Measurements from ENCODE around the gene RASL12.

RASL12 gene

DNA sequence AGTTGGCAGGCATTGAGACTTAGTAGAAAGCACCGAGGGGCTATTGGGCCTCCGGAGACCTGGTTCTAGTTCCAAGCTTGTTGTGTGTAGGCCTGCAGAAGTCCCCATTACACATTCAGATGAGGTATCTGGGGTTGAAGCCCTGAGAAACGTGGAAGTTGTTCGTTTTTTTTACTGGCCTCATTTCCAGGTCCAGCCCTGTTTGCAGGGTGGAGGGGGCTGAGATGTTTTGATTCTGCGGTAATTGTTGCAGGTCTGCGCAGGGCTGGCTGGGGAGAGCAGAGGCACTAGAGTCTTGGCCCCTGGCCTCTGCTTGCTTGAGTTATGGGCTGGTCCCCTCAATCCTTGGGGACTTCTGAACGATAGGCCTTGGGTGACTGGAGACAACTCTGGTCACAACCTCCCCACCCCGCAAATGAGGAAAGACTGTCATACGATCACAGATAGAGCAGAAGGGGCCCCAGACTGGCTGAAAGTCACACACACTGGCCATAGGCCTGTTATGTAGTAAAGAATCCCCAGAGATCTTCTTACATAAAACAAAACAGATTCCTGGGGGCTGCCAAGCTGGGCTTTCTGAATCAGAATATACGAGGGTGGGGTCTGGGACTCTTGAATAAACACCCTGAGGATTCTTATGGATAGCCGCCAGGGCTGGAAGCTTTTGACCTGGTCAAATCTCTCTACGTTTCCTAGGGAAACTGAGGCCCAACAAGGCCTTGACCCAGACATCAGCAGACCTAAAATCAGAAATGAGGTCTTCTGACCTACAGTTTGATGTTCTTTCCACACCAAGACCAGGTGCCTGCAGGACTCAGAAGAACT lies 24.4 kb upstream of the RASL12 start:
- DNase-seq (ENCODE audit: low read depth) = no peak
- TF ChIP-seq, protein P1, sequence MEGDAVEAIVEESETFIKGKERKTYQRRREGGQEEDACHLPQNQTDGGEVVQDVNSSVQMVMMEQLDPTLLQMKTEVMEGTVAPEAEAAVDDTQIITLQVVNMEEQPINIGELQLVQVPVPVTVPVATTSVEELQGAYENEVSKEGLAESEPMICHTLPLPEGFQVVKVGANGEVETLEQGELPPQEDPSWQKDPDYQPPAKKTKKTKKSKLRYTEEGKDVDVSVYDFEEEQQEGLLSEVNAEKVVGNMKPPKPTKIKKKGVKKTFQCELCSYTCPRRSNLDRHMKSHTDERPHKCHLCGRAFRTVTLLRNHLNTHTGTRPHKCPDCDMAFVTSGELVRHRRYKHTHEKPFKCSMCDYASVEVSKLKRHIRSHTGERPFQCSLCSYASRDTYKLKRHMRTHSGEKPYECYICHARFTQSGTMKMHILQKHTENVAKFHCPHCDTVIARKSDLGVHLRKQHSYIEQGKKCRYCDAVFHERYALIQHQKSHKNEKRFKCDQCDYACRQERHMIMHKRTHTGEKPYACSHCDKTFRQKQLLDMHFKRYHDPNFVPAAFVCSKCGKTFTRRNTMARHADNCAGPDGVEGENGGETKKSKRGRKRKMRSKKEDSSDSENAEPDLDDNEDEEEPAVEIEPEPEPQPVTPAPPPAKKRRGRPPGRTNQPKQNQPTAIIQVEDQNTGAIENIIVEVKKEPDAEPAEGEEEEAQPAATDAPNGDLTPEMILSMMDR (IDR thresholded peaks at IDR 0.05; ENCODE audit: control insufficient read depth, insufficient read depth, low read depth, low read length, missing control alignments) = no peak
- H3K4me3 ChIP-seq (ENCODE audit: control insufficient read depth, low read depth, low read length) = no peak overlapping the region

DNA sequence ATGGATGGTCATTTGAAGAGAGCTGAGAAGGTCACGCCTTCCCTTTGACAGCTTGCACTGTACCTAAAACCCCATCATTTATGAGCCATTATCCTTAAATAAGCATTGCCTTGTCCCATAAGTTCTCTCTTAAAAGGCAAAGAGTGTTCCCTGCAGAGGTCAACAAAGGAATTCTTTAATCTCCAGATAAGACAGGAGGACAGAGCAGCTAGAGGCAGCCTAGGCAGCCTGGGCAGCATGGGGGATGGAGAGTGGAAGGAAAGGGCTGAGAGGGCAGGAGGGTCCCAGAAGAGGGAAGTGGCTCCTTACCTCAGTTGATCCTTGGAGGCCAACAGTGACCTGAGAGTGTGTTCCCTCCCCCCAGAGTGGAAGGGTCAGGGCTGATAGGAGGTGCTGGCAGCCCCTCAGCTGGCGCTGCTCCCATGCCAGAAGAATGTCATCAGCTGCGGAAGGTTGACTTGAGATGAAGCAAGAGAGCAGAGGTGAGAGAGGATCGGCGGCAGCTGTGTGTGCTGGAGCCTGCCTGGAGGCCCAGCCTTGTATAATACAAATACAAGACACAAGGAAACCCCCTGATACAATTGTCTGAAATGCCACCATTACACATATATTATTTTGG lies 21.5 kb upstream of the RASL12 start:
- DNase-seq (ENCODE audit: low read depth) = no peak
- TF ChIP-seq, protein P1 (IDR thresholded peaks at IDR 0.05; ENCODE audit: control insufficient read depth, insufficient read depth, low read depth, low read length, missing control alignments) = no peak
- no peak overlapping the region for H3K4me3 ChIP-seq (ENCODE audit: control insufficient read depth, low read depth, low read length)

DNA sequence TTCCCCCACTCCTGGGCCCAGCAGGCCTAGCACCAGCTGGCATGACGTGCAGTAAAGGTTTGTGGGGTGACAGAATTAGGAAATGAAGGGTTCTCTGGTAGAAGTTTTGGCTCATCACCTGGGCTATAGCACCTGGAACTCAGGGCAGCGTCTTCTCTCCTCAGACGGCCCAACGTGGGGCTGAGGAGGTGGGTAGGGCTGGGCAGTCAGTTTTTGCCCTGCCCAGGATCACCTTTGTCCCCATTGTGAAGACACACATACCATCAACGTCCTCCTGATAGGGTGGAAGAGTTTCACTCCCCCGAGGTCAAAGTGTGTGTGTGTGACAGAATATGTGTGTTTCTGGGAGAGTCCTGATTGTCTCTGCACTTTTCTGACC lies 20.8 kb upstream of the RASL12 start:
- H3K4me3 ChIP-seq (ENCODE audit: control insufficient read depth, low read depth, low read length) = no peak overlapping the region
- no peak for DNase-seq (ENCODE audit: low read depth)
- TF ChIP-seq, protein P1 (IDR thresholded peaks at IDR 0.05; ENCODE audit: control insufficient read depth, insufficient read depth, low read depth, low read length, missing control alignments) = no peak

DNA sequence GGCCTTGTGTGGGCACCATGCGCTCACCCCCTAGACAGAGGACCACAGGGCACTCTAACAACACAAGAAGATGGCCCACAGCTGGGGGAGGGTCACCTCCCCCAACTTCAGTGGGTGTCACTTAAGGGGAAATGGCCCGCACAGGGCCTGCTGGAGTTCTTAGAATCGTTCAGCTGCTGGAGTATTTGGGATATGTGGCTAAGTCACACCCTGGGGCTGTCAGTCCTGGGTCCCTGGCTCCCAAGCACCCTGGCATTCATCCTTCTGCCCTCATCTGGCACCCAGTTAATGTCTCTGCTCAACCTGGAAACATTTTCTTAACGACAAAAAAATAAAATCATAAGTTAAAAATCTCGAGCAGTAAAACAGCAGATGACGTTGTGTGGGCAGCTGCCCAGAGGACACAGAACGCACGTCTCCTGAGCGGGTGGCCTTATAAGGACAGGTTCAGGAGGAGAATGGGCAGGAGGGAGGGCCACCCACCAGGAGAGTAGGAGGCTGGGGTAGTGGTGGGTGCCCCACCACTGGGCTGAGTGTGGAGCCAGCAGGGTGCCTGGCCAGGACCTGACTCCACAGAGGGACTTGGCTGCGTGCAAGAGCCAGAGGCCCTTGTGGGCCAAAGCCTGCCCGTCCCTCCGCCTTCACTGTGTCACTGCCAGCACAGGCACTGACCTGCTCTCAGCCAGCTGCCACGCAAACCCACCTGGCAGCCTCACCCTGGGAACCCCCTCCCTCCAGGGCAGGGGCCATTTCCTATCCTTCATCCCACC lies 20.3 kb upstream of the RASL12 start:
- TF ChIP-seq, protein P1 (IDR thresholded peaks at IDR 0.05; ENCODE audit: control insufficient read depth, insufficient read depth, low read depth, low read length, missing control alignments) = no peak
- DNase-seq (ENCODE audit: low read depth) = no peak

DNA sequence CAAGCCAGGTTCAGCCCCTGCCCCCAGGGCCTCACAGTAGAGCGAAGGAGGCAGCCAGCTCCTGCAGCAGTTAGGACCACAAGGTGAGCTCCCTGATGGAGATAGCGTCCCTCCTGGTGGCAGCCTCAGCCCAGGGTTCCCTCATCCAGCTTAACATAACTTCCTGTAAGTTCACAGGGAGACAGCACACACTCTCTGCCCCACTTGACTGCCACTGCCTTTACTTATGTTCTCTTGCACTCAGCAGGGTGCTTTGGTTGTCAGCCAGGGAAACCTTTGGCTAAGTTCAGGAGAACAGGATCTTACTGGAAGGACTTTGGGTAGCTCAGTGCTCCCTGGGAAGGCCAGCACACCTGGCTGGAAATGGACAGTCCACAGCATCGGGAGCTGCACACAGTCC lies 19.6 kb upstream of the RASL12 start:
- no peak overlapping the region for H3K4me3 ChIP-seq (ENCODE audit: control insufficient read depth, low read depth, low read length)
- no peak for DNase-seq (ENCODE audit: low read depth)
- TF ChIP-seq, protein P1 (IDR thresholded peaks at IDR 0.05; ENCODE audit: control insufficient read depth, insufficient read depth, low read depth, low read length, missing control alignments) = no peak

More for the DNA sequence above, 20.3 kb upstream of the RASL12 start:
- H3K4me3 ChIP-seq (ENCODE audit: control insufficient read depth, low read depth, low read length) = no peak overlapping the region

DNA sequence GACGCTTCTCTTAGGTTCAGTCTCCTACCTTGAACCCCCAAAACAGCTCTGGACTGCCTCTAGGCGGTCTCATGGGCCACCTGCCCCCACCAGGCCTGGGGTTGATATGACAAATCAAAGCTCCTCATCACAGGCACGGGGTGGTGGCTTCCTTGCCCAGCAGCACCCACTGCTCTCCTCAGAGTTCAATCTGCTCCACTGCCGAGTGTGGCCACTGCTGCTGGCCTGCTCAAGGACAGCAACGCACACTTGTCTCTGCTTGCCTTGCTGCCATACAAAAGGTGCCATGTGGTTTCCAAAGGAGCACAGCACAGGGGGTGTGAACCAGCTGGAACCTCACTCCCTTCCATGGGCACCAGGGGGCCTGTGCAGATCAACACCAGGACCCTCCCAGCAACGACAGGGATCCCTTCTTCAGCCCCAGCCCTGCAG lies 18.9 kb upstream of the RASL12 start:
- TF ChIP-seq, protein P1 (IDR thresholded peaks at IDR 0.05; ENCODE audit: control insufficient read depth, insufficient read depth, low read depth, low read length, missing control alignments) = no peak
- no peak overlapping the region for H3K4me3 ChIP-seq (ENCODE audit: control insufficient read depth, low read depth, low read length)
- no peak for DNase-seq (ENCODE audit: low read depth)

Data from AG09309 (cell line).